ENCODE results near the gene ZNRD2.
A peak's percentile ranks its signal among the peaks of the same experiment; 100 is the strongest.

ZNRD2 gene

DNA sequence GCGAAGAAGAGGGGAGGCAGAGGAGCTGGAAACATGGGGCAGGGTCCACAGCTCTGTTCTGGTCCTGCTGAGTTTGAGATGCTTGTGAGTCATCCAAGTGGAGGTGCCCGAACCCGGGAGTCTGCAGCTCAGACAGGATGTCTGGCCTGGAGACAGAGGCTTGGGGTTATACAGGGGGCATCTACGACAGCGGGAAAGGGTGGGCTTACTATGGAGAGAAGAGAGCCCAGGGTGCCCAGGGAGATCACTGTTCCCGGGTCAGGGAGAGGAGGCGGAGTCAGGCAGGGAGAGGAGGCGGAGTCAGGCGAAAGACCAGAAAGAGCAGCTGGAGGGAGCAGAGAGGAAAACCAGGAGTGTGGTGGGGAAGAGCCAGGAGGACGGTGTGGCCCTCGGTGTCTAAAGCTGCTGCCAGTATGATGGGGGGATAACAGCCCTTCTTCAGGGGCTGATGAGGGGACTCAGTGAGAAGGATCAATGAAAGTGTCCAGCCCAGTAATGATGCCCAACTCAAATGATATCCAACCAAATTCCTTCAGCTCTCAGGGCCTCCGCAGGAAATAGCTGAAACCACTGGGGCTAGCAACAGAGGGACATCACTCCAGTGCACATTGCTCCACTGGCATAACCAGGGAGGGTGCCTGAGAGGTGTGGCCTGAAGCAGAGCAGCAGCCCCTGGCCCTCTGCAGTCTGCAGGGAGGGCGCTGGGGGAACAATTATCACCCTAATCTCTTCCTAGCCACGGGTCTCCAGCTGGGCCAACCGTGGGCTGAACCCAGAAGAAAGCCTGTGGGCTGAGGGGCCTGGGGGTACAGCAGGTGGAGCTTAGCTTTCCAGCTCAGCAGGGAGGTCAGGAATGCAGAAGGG lies 9.5 kb upstream of the ZNRD2 start:
- Histone ChIP-seq H3K79me1 (ENCODE audit: low read length) (peaks cover 27% of the 10 kb centered on the region), H3K4me2 (ENCODE audit: low read length) (peak overlapping the region; percentile 3), H2BK12ac (ENCODE audit: low read length) (peak overlapping the region; percentile 47)

GRCh38 chr11:65562020-65562419 lies 8.3 kb upstream of the ZNRD2 start:
- Histone ChIP-seq H3K9ac (ENCODE audit: low read length) (no peak overlapping the region), H3K27ac (ENCODE audit: low read depth, low read length) (no peak overlapping the region), H2AFZ (ENCODE audit: insufficient read depth, low read length, poor library complexity) (no peak overlapping the region), H2BK12ac (ENCODE audit: low read length) (no peak overlapping the region), H3K18ac (ENCODE audit: low read length) (no peak overlapping the region), H4K8ac (ENCODE audit: low read depth, low read length) (no peak overlapping the region), H3K9me3 (ENCODE audit: insufficient read depth, low read depth, low read length) (no peaks in the 10 kb centered on the region), H3K4me2 (ENCODE audit: low read length) (no peak overlapping the region), H4K91ac (ENCODE audit: low read depth, low read length) (no peak overlapping the region), H3K79me1 (ENCODE audit: low read length) (peaks cover 27% of the 10 kb centered on the region), H4K12ac (ENCODE audit: low read depth, low read length) (no peak overlapping the region), H3K14ac (ENCODE audit: low read length) (no peak overlapping the region), H3K4me1 (ENCODE audit: control insufficient read depth in 1 of 2, insufficient read depth in 2 of 2, low read length in 2 of 2) (peaks cover 24 to 33% of the 10 kb centered on the region in 2 experiments), H2AK5ac (ENCODE audit: low read length) (no peak overlapping the region), H3K4me3 (ENCODE audit: low read depth, low read length) (no peak overlapping the region), H3K23ac (ENCODE audit: low read length) (no peak overlapping the region), H2BK5ac (ENCODE audit: low read depth, low read length, poor library complexity) (no peak overlapping the region), H3K27me3 (ENCODE audit: insufficient read depth, low read length) (no peaks in the 10 kb centered on the region), H3K4ac (ENCODE audit: low read depth, low read length) (no peak overlapping the region), H3K36me3 (ENCODE audit: control insufficient read depth in 1 of 2, insufficient read depth in 2 of 2, low read length in 2 of 2) (no peaks in the 10 kb centered on the region), H2BK120ac (ENCODE audit: insufficient read depth, low read length, poor library complexity) (no peak overlapping the region), H3K79me2 (ENCODE audit: control insufficient read depth, insufficient read depth, low read length, poor library complexity) (peaks cover 6% of the 10 kb centered on the region)
- DNase-seq, result no peak
- WGBS (ENCODE audit: extremely low coverage, insufficient coverage, insufficient read length), result no CpG with 5 or more reads among the region's 7 CpGs

More for the DNA sequence above, 9.5 kb upstream of the ZNRD2 start:
- Histone ChIP-seq H3K4me1 (ENCODE audit: control insufficient read depth in 1 of 2, insufficient read depth in 2 of 2, low read length in 2 of 2) (peaks cover 25 to 38% of the 10 kb centered on the region in 2 experiments), H3K79me2 (ENCODE audit: control insufficient read depth, insufficient read depth, low read length, poor library complexity) (peaks cover 6% of the 10 kb centered on the region), H2BK120ac (ENCODE audit: insufficient read depth, low read length, poor library complexity) (no peak overlapping the region), H3K27me3 (ENCODE audit: insufficient read depth, low read length) (no peaks in the 10 kb centered on the region), H3K23ac (ENCODE audit: low read length) (no peak overlapping the region), H3K27ac (ENCODE audit: low read depth, low read length) (peak overlapping the region; percentile 52), H2AFZ (ENCODE audit: insufficient read depth, low read length, poor library complexity) (no peak overlapping the region), H3K36me3 (ENCODE audit: control insufficient read depth in 1 of 2, insufficient read depth in 2 of 2, low read length in 2 of 2) (no peaks in the 10 kb centered on the region), H4K8ac (ENCODE audit: low read depth, low read length) (peak overlapping the region; percentile 1), H3K14ac (ENCODE audit: low read length) (no peak overlapping the region), H3K4ac (ENCODE audit: low read depth, low read length) (no peak overlapping the region), H3K9me3 (ENCODE audit: insufficient read depth, low read depth, low read length) (no peaks in the 10 kb centered on the region), H2AK5ac (ENCODE audit: low read length) (peak overlapping the region; percentile 71), H3K4me3 (ENCODE audit: low read depth, low read length) (no peak overlapping the region), H3K18ac (ENCODE audit: low read length) (peak overlapping the region; percentile 46), H4K91ac (ENCODE audit: low read depth, low read length) (peak overlapping the region; percentile 61), H2BK5ac (ENCODE audit: low read depth, low read length, poor library complexity) (no peak overlapping the region), H4K12ac (ENCODE audit: low read depth, low read length) (no peak overlapping the region), H3K9ac (ENCODE audit: low read length) (no peak overlapping the region)
- DNase-seq, result peak in 1 of 2 donors; percentile 28
- no CpG with 5 or more reads among the region's 15 CpGs for WGBS (ENCODE audit: extremely low coverage, insufficient coverage, insufficient read length)

GRCh38 chr11:65562788-65563187 lies 7.5 kb upstream of the ZNRD2 start:
- no peaks in the 10 kb centered on the region for H3K27me3 ChIP-seq (ENCODE audit: insufficient read depth, low read length)
- H3K4me2 ChIP-seq (ENCODE audit: low read length), result no peak overlapping the region
- no peak overlapping the region for H2BK12ac ChIP-seq (ENCODE audit: low read length)
- no peaks in the 10 kb centered on the region for H3K36me3 ChIP-seq (ENCODE audit: control insufficient read depth in 1 of 2, insufficient read depth in 2 of 2, low read length in 2 of 2)
- H3K4me3 ChIP-seq (ENCODE audit: low read depth, low read length), result no peak overlapping the region
- H3K27ac ChIP-seq (ENCODE audit: low read depth, low read length), result no peak overlapping the region
- DNase-seq, result peak in 1 of 2 donors; percentile 31
- peaks cover 6% of the 10 kb centered on the region for H3K79me2 ChIP-seq (ENCODE audit: control insufficient read depth, insufficient read depth, low read length, poor library complexity)
- H2BK5ac ChIP-seq (ENCODE audit: low read depth, low read length, poor library complexity), result no peak overlapping the region
- H3K9me3 ChIP-seq (ENCODE audit: insufficient read depth, low read depth, low read length), result no peaks in the 10 kb centered on the region
- no CpG with 5 or more reads among the region's 9 CpGs for WGBS (ENCODE audit: extremely low coverage, insufficient coverage, insufficient read length)
- H3K4me1 ChIP-seq (ENCODE audit: control insufficient read depth in 1 of 2, insufficient read depth in 2 of 2, low read length in 2 of 2), result peaks cover 18 to 27% of the 10 kb centered on the region in 2 experiments
- H2AFZ ChIP-seq (ENCODE audit: insufficient read depth, low read length, poor library complexity), result no peak overlapping the region
- no peak overlapping the region for H4K8ac ChIP-seq (ENCODE audit: low read depth, low read length)
- H3K9ac ChIP-seq (ENCODE audit: low read length), result no peak overlapping the region
- no peak overlapping the region for H3K14ac ChIP-seq (ENCODE audit: low read length)
- no peak overlapping the region for H2AK5ac ChIP-seq (ENCODE audit: low read length)
- H4K91ac ChIP-seq (ENCODE audit: low read depth, low read length), result no peak overlapping the region
- H2BK120ac ChIP-seq (ENCODE audit: insufficient read depth, low read length, poor library complexity), result no peak overlapping the region
- no peak overlapping the region for H4K12ac ChIP-seq (ENCODE audit: low read depth, low read length)
- no peak overlapping the region for H3K18ac ChIP-seq (ENCODE audit: low read length)
- no peak overlapping the region for H3K4ac ChIP-seq (ENCODE audit: low read depth, low read length)
- H3K23ac ChIP-seq (ENCODE audit: low read length), result no peak overlapping the region
- H3K79me1 ChIP-seq (ENCODE audit: low read length), result peaks cover 23% of the 10 kb centered on the region

DNA sequence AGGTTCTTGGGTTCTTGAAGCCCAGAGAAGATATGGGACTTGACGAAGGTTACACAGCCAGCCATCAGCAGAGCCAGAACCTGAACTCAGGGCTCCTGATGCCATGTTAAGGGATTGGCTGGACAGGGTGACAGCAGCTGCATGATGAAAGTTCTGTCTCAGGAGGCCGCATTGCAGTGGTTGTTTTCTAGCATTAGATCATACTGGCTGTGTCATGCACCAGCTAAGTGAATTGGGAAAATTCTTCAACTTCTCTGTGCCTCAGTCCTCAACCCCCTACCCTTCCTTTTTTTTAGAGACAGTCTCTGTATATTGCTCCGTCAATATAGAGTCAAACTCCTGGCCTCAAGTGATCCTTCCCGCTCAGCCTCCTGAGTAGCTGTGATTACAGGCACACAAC lies 6.7 kb upstream of the ZNRD2 start:
- Histone ChIP-seq H3K18ac (ENCODE audit: low read length) (no peak overlapping the region), H2BK120ac (ENCODE audit: insufficient read depth, low read length, poor library complexity) (no peak overlapping the region), H3K27me3 (ENCODE audit: insufficient read depth, low read length) (no peaks in the 10 kb centered on the region), H3K4ac (ENCODE audit: low read depth, low read length) (no peak overlapping the region), H2AFZ (ENCODE audit: insufficient read depth, low read length, poor library complexity) (no peak overlapping the region), H3K4me1 (ENCODE audit: control insufficient read depth in 1 of 2, insufficient read depth in 2 of 2, low read length in 2 of 2) (peaks cover 17 to 26% of the 10 kb centered on the region in 2 experiments), H3K36me3 (ENCODE audit: control insufficient read depth in 1 of 2, insufficient read depth in 2 of 2, low read length in 2 of 2) (no peaks in the 10 kb centered on the region), H3K79me2 (ENCODE audit: control insufficient read depth, insufficient read depth, low read length, poor library complexity) (peaks cover 2% of the 10 kb centered on the region), H3K4me3 (ENCODE audit: low read depth, low read length) (no peak overlapping the region), H4K8ac (ENCODE audit: low read depth, low read length) (no peak overlapping the region), H2AK5ac (ENCODE audit: low read length) (no peak overlapping the region), H4K12ac (ENCODE audit: low read depth, low read length) (no peak overlapping the region), H2BK12ac (ENCODE audit: low read length) (no peak overlapping the region), H3K23ac (ENCODE audit: low read length) (no peak overlapping the region), H4K91ac (ENCODE audit: low read depth, low read length) (no peak overlapping the region), H3K27ac (ENCODE audit: low read depth, low read length) (no peak overlapping the region), H3K9me3 (ENCODE audit: insufficient read depth, low read depth, low read length) (no peaks in the 10 kb centered on the region), H3K79me1 (ENCODE audit: low read length) (peaks cover 18% of the 10 kb centered on the region), H3K4me2 (ENCODE audit: low read length) (no peak overlapping the region), H2BK5ac (ENCODE audit: low read depth, low read length, poor library complexity) (no peak overlapping the region), H3K14ac (ENCODE audit: low read length) (no peak overlapping the region), H3K9ac (ENCODE audit: low read length) (no peak overlapping the region)
- no CpG with 5 or more reads among the region's 4 CpGs for WGBS (ENCODE audit: extremely low coverage, insufficient coverage, insufficient read length)
- DNase-seq, result peak; percentile 91 to 93

Measured in trophoblast cell (in vitro differentiated cells and primary cell).